DOHH2 (cell line): ENCODE measurements around the gene CTSE.

ENCODE experiments used
- CTCF ChIP-seq: fragments of 200-600 bp; sonication (generic); IDR thresholded peaks from one replicate; pipeline ENCODE4 v1.5.1; 2014; ENCODE audit warnings: antibody characterized with exemption, mild to moderate bottlenecking, low read depth, low read length; ENCODE audit not compliant: poor library complexity, severe bottlenecking
- EZH2phosphoT487 ChIP-seq: fragments of 200-600 bp; sonication (generic); IDR thresholded peaks from 2 replicates; pipeline ENCODE4 v1.6.1; 2017; ENCODE audit warnings: borderline replicate concordance, mild to moderate bottlenecking, antibody characterized with exemption, low read length, moderate library complexity, mixed read lengths

GRCh38 chr1:206068314-206068713 is 44.6 kb upstream of the CTSE start:
- TF ChIP-seq CTCF: no peak
- TF ChIP-seq EZH2phosphoT487: no peak
